Keratinocyte (primary cell): ENCODE data around the gene RASGEF1C. TPM values are rescaled to one million over a fixed set of nuclear protein-coding genes. Genes with fewer than 3 reads are reported as not detected.

Experiments
- DNase-seq: peaks from one replicate; pipeline ENCODE4 v3.0.0-alpha.2; 2011; ENCODE audit warnings: low read depth, missing footprints, low spot score
- FAIRE-seq: peaks from 2 replicates; lab custom pipeline; 2011; peaks lifted over from hg19 to GRCh38; lab: Jason Lieb, UNC
- H2AFZ ChIP-seq: 2 replicates; pipeline ENCODE4 v1.6.0; 2012; ENCODE audit warnings: low read length, control low read depth, inconsistent platforms; ENCODE audit not compliant: control insufficient read depth
- H3K27ac ChIP-seq: 2 replicates; pipeline ENCODE4 v1.5.1; 2011; ENCODE audit warnings: low read length; ENCODE audit not compliant: control insufficient read depth, insufficient read depth
- H3K27me3 ChIP-seq: 3 replicates; pipeline ENCODE4 v1.6.0; 2011; ENCODE audit warnings: low read length; ENCODE audit not compliant: control insufficient read depth, insufficient read depth; ENCODE audit errors: extremely low read depth
- H3K36me3 ChIP-seq, 2 experiments: 2 replicates in 1 of 2; 3 replicates in 1 of 2; pipeline ENCODE4 v1.5.1; 2011; ENCODE audit warnings: low read length in 2 of 2, mild to moderate bottlenecking in 1 of 2; ENCODE audit not compliant: control insufficient read depth in 2 of 2, insufficient read depth in 2 of 2; ENCODE audit errors: extremely low read depth in 1 of 2
- H3K4me1 ChIP-seq: 3 replicates; pipeline ENCODE4 v1.5.1; 2011; ENCODE audit warnings: low read length; ENCODE audit not compliant: control insufficient read depth, insufficient read depth; ENCODE audit errors: extremely low read depth
- H3K4me2 ChIP-seq: 3 replicates; pipeline ENCODE4 v1.6.0; 2011; ENCODE audit warnings: low read depth, low read length; ENCODE audit not compliant: control insufficient read depth, insufficient read depth; ENCODE audit errors: extremely low read depth
- H3K4me3 ChIP-seq, 3 experiments: fragments of 200-600 bp in 1 of 3; sonication (generic) in 1 of 3; 2 replicates in 2 of 3; 3 replicates in 1 of 3; pipeline ENCODE4 v1.5.1; 2011 to 2016; ENCODE audit warnings: low read length in 3 of 3, mild to moderate bottlenecking in 3 of 3, control low read depth in 2 of 3, inconsistent platforms in 1 of 3, low read depth in 1 of 3, mixed read lengths in 1 of 3, mixed run types in 1 of 3, moderate library complexity in 1 of 3; ENCODE audit not compliant: control insufficient read depth in 2 of 3, insufficient read depth in 2 of 3; ENCODE audit errors: extremely low read depth in 1 of 3
- H3K79me2 ChIP-seq: 2 replicates; pipeline ENCODE4 v1.6.0; 2012; ENCODE audit warnings: low read length; ENCODE audit not compliant: control insufficient read depth, insufficient read depth
- H3K9ac ChIP-seq: 3 replicates; pipeline ENCODE4 v1.6.0; 2011; ENCODE audit warnings: low read length; ENCODE audit not compliant: control insufficient read depth, insufficient read depth; ENCODE audit errors: extremely low read depth
- H3K9me1 ChIP-seq: 3 replicates; pipeline ENCODE4 v1.6.0; 2011; ENCODE audit warnings: low read length; ENCODE audit not compliant: control insufficient read depth, insufficient read depth; ENCODE audit errors: extremely low read depth
- H3K9me3 ChIP-seq: 2 replicates; pipeline ENCODE4 v1.5.1; 2012; ENCODE audit warnings: low read depth, low read length; ENCODE audit not compliant: control insufficient read depth
- H4K20me1 ChIP-seq: 3 replicates; pipeline ENCODE4 v1.6.0; 2011; ENCODE audit warnings: low read length; ENCODE audit not compliant: control insufficient read depth, insufficient read depth; ENCODE audit errors: extremely low read depth
- CTCF ChIP-seq, 3 experiments: IDR thresholded peaks in 1 of 3; conservative IDR thresholded peaks in 1 of 3; optimal IDR thresholded peaks in 1 of 3; 2 replicates in 2 of 3; 3 replicates in 1 of 3; pipeline versions ENCODE3 to v1.5.1; 2011; ENCODE audit warnings: low read length in 3 of 3, mild to moderate bottlenecking in 3 of 3, moderate library complexity in 2 of 3, control low read depth in 1 of 3, inconsistent platforms in 1 of 3; ENCODE audit not compliant: insufficient read depth in 2 of 3; ENCODE audit errors: extremely low read depth in 1 of 3
- EZH2 ChIP-seq: IDR thresholded peaks from one replicate; pipeline ENCODE4 v1.6.1; 2012; ENCODE audit warnings: inconsistent platforms, mild to moderate bottlenecking, low read length, moderate library complexity
- dilution Hi-C: fragments of 300-500 bp; cut with MboI; formaldehyde crosslinking; loops from one replicate; pipeline ENCODE4 v1.7.0; 2020; ENCODE audit warnings: low sequenced_read_pairs; ENCODE audit not compliant: extremely low pct_ligation_motif_present
- polyA plus RNA-seq, 5 experiments: library from polyadenylated mRNA; depleted of rRNA in 3 of 5; stranded (reverse) in 3 of 5; stranded (forward) in 1 of 5; unstranded in 1 of 5; fragments of >200 nt; gene quantifications; 1 replicate in 1 of 5; 2 replicates in 3 of 5; 3 replicates in 1 of 5; pipeline versions ENCODE4 v1.2.1 to v1.2.3, GENCODE V29; 2011 to 2012; ENCODE audit warnings: missing spikeins in 2 of 5, low read depth in 1 of 5, low replicate concordance in 1 of 5

RASGEF1C gene
- polyA plus RNA-seq, 1 donor (not counting 4 experiments of a cell fraction or from before 2014, with no cell fraction given) = not detected

GRCh38 chr5:180115326-180116076 is 93.5 kb downstream of the RASGEF1C start:
- DNase-seq = no peak
- dilution Hi-C loops = no loop called here

GRCh38 chr5:180114304-180115003 is 94.6 kb downstream of the RASGEF1C start:
- Histone ChIP-seq H3K9me1 (no peaks in the 10 kb centered on the region), H3K4me2 (no peak overlapping the region), H3K4me3 (no peak overlapping the region), H3K27me3 (no peaks in the 10 kb centered on the region), H3K79me2 (no peaks in the 10 kb centered on the region), H3K9ac (no peak overlapping the region), H3K27ac (no peak overlapping the region), H3K36me3 (no peaks in the 10 kb centered on the region), H3K4me1 (no peaks in the 10 kb centered on the region), H4K20me1 (no peaks in the 10 kb centered on the region), H2AFZ (no peak overlapping the region), H3K9me3 (no peaks in the 10 kb centered on the region)
- dilution Hi-C loops = no loop called here
- TF ChIP-seq CTCF (optimal IDR thresholded peaks at IDR 0.05 in 1 of 3, IDR thresholded peaks at IDR 0.05 in 1 of 3, conservative IDR thresholded peaks at IDR 0.05 in 1 of 3; ENCODE audit: extremely low read depth in 1 of 3, insufficient read depth in 2 of 3, low read length in 3 of 3) (no peak), EZH2 (no peak)
- FAIRE-seq = no peak
- no peak for DNase-seq

More at GRCh38 chr5:180115326-180116076, 93.5 kb downstream of the RASGEF1C start:
- Histone ChIP-seq H3K4me3 (no peak overlapping the region), H3K27ac (no peak overlapping the region), H2AFZ (no peak overlapping the region), H3K36me3 (no peaks in the 10 kb centered on the region), H3K9ac (no peak overlapping the region), H3K9me1 (no peaks in the 10 kb centered on the region), H4K20me1 (no peaks in the 10 kb centered on the region), H3K4me1 (no peaks in the 10 kb centered on the region), H3K4me2 (no peak overlapping the region), H3K27me3 (no peaks in the 10 kb centered on the region), H3K79me2 (no peaks in the 10 kb centered on the region), H3K9me3 (no peaks in the 10 kb centered on the region)
- no peak for FAIRE-seq
- TF ChIP-seq CTCF (optimal IDR thresholded peaks at IDR 0.05 in 1 of 3, IDR thresholded peaks at IDR 0.05 in 1 of 3, conservative IDR thresholded peaks at IDR 0.05 in 1 of 3; ENCODE audit: extremely low read depth in 1 of 3, insufficient read depth in 2 of 3, low read length in 3 of 3) (no peak), EZH2 (no peak)
